Epithelial cell of esophagus (primary cell): ENCODE results near the gene PRKCB.

Experiments used
- DNase-seq: peaks from one replicate; pipeline ENCODE4 v3.0.0; 2010; ENCODE audit warnings: low read depth
- H3K4me3 ChIP-seq: 2 replicates; pipeline ENCODE4 v1.5.1; 2011; ENCODE audit warnings: mild to moderate bottlenecking, low read length, control low read depth
- TF ChIP-seq, protein P1 (sequence below): IDR thresholded peaks from 2 replicates; pipeline ENCODE4 v1.5.1; 2011; ENCODE audit warnings: low read depth, mild to moderate bottlenecking, low read length, control low read depth, inconsistent platforms; ENCODE audit not compliant: insufficient read depth; ENCODE audit errors: missing control alignments

Gene PRKCB

DNA sequence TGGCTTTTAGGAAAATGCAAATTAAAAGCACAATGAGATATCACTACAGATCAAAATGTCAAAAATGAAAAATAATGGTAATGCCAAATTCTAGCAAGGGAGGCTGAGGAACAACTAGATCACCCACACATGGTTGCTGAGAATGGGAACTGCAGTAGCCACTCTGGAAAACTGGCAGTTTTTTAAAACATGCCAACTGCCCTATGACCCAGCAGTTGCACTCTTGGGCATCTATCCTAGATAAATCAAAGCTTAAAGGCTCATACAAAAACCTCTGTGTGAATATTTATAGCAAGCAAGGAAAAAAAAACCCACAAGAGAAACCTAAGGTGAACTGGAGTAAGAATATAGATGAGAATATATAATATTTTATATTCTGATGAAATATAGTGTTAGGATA is 104.3 kb downstream of the PRKCB start:
- no peak overlapping the region for H3K4me3 ChIP-seq
- TF ChIP-seq, protein P1, sequence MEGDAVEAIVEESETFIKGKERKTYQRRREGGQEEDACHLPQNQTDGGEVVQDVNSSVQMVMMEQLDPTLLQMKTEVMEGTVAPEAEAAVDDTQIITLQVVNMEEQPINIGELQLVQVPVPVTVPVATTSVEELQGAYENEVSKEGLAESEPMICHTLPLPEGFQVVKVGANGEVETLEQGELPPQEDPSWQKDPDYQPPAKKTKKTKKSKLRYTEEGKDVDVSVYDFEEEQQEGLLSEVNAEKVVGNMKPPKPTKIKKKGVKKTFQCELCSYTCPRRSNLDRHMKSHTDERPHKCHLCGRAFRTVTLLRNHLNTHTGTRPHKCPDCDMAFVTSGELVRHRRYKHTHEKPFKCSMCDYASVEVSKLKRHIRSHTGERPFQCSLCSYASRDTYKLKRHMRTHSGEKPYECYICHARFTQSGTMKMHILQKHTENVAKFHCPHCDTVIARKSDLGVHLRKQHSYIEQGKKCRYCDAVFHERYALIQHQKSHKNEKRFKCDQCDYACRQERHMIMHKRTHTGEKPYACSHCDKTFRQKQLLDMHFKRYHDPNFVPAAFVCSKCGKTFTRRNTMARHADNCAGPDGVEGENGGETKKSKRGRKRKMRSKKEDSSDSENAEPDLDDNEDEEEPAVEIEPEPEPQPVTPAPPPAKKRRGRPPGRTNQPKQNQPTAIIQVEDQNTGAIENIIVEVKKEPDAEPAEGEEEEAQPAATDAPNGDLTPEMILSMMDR = no peak
- DNase-seq = no peak

DNA sequence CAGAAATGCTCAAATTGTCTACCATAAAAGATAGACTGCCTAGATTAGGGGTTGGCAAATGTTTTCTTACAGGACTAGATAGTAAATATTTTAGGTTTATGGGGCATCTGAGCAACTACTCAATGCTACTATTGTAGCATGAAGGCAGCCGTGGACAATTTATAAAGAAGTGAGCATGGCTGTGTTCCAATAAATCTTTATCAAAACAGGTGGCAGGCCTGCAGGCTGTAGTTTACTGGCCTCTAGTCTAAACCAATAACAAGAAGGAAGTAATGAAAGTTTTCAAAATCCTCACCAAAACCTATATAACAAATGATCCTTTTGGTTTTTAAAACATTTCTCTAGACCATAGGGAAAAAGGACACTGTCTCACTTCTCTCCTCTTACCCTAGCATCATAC is 105.2 kb downstream of the PRKCB start:
- TF ChIP-seq, protein P1 = no peak
- DNase-seq = no peak
- H3K4me3 ChIP-seq = no peak overlapping the region

DNA sequence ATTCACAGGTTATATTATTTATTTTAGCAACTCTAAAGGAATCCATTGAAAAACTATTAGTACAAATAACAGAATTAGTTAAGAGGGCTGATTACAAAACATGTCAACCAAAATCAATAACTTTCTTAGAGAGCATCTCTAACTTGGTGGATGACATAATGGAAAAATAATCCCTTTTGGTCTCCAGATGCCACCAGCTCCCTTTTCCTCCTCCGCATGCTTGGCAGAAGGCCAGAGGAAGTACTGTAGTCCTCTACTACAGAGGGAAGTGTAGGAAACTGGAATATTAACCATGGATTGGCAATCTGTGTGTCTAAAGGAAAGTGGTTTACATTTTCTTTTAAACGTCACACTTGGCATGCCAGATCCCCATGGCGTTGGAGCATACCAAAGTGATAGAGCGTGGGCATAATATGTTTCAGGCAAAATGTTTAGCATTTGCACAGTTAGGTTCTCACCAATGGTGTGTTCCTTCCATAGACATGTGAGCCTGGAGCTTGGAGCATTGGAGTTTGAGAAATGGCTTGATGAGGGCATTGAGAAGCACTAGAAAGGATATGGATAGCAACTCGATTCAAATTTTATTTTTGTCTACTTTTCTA is 106.3 kb downstream of the PRKCB start:
- no peak for DNase-seq
- TF ChIP-seq, protein P1 = no peak
- H3K4me3 ChIP-seq = no peak overlapping the region

DNA sequence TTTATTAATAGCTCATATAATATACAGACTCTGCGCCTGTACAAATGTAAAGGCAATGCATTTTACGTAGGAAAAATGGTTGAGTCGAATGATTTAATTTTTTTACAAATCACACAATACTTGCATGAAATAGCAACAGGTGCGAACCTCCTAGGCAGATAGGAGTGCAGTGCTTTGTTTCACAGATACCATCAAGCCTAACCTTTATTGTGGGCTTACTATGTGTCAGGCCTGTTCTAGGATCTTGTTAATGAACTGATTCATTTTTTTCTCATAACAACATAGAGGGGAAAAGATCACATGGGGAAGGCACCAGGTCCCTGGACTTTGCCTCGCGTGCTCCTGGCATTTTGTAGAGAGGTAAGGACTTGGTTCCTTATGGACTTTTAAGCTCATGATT is 107.8 kb downstream of the PRKCB start:
- TF ChIP-seq, protein P1 = no peak
- H3K4me3 ChIP-seq = no peak overlapping the region
- DNase-seq = no peak

DNA sequence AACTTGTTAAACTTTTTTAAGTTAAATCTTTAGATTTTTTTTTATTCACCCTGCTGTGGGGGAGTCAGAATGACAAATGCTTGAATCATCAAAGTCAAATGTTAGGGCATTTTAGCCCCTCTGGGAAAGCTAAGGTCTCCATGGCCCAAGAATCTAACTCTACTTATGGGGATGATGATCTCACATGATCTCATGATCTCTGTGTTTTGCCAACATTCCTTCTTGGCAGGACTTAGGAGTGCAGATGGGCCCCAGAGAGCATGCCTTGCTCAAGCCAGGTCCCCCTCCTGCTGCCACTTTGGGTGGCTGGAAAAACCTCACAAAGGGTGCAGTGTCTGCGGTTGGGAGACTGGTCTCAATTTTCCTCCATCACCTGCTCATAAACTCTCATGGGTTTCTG is 108.6 kb downstream of the PRKCB start:
- H3K4me3 ChIP-seq = no peak overlapping the region
- TF ChIP-seq, protein P1 = no peak
- no peak for DNase-seq

DNA sequence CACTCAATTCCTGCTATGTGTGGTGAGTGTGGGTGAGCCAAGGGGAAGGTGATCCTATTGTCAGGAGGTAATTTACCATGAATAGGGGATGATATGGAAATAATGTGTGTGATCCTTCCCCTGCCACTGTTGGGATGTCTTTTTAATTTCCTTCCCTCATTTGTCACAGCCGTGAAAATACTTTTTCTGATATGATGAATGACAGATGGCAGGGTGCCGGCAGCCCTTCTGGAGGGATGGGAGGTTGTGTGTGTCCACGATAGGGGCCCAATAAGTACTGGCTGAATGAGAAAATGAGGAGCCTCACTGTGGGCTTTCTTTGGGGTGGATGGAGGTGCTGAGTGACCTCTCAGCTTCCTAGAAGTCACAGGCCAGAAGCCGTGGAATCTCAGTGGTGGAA is 109.5 kb downstream of the PRKCB start:
- DNase-seq = no peak
- H3K4me3 ChIP-seq = no peak overlapping the region
- TF ChIP-seq, protein P1 = no peak

DNA sequence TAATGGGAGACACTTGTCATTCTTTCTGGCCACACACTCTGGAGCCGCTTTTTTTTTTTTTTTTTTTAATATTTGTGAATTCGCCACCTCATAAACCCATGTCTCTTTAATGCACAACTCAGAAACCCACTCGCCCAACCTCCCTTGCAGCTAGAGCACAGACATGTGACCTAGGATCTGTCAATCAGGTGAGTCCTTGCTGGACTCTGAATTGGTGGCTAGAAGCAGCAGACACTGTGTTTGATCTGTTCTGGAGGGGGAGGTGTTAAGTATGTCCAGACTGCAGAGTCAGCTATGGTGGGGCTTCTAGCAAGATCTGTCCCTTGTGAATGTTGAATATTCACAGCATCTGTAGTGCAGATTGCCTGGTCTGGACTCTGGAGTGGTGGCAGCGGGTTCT is 112.1 kb downstream of the PRKCB start:
- H3K4me3 ChIP-seq = no peak overlapping the region
- DNase-seq = no peak
- TF ChIP-seq, protein P1 = no peak
